SH-SY5Y (cell line): Measurements from ENCODE around the gene ADPRS.

Source experiments
- GATA2 ChIP-seq: IDR thresholded peaks from 2 replicates; pipeline ENCODE4 v1.6.1; 2011; ENCODE audit warnings: mild to moderate bottlenecking, low read depth, low read length
- GATA3 ChIP-seq: IDR thresholded peaks from 2 replicates; pipeline ENCODE4 v1.6.1; 2011; ENCODE audit warnings: low read depth, mild to moderate bottlenecking, low read length, moderate library complexity

Gene ADPRS

DNA sequence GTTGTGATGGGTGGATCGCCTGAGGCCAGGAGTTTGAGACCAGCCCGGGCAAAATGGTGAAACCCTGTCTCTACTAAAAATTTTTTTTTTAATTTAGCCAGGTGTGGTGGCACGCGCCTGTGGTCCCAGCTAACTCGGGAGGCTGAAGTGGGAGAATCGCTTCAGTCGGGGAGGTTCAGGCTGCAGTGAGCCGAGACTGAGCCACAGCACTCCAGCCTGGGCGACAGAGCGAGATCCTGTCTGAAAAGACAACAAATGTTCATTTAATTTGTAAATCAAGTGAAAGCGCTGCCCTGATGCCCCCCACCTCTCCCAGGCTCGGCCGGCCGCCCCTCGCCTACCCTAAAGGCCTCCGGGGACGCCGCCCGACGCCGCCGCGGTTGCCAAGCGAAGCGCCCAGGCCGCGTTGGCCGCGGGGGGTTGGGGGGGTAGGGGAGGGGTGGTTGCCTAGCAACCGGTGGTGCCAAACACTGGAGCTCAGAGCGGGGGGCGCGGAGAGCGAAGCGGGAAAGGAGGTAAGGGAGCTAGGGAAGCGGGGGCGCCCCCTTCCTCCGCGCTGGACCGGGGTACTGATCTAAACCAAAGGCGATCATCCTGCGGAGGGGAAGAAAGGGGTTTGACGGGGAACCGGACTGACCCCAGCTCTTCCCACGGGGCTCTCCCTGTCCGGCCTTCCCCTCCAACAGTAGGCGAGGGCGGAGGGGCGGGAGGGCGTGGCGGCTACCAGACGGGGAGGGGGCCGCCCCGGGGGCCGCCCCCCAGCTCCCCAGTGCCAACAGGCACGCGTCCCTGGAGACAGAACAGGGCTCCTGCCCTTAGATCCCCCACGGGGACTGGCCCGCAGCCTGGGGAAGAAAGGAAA lies 4.8 kb upstream of the ADPRS start, which contains the start of gene TEKT2:
TSS of gene TEKT2 (plus strand) at position 460 of the 862 bp plus-strand sequence. CDS start 828 bp downstream, outside the sequence.
- TF ChIP-seq GATA3 (no peak), GATA2 (no peak)

DNA sequence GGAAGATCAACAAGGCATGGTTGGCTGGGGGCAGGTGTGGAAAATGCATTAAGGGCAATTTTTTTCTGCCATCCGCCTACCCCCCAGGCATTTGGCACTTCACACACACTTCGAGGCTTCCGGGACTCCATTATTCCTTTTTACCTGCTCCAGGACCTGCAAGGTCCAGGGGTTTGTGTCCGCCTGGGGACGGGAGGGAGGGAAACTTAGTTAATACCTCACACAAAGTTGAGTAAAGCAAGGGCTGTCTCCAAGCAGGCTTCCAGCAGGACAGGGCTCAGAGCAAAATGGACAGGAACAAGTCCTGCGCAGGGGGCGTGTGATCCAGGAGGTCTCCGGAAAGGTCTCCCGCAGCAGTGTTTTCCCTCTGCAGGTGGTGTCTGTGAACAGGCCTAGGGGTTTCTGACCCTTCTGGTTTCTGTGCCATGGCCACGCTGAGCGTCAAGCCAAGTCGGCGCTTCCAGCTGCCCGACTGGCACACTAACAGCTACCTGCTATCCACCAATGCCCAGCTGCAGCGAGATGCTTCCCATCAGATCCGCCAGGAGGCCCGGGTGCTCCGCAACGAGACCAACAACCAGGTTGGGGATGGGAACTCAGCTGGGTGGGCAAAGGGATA lies 4.1 kb upstream of the ADPRS start:
- TF ChIP-seq GATA3 (no peak), GATA2 (no peak)

DNA sequence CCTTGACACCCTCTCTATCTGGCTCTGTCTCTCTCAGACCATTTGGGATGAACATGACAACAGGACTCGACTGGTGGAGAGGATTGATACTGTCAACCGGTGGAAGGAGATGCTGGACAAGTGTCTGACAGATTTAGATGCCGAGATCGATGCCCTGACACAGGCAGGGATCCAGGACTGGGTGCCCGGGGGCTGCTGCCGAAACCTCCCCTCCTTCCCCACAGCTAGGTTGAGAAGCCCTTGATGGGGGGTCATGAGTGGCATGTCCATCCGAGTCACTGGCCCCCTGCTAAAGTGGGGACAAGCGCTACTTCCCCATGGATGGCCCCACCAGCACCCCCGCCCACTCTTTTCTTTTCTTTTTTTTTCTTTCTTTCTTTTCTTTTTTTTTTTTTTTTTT lies 3.6 kb upstream of the ADPRS start:
- TF ChIP-seq GATA2 (no peak), GATA3 (no peak)

DNA sequence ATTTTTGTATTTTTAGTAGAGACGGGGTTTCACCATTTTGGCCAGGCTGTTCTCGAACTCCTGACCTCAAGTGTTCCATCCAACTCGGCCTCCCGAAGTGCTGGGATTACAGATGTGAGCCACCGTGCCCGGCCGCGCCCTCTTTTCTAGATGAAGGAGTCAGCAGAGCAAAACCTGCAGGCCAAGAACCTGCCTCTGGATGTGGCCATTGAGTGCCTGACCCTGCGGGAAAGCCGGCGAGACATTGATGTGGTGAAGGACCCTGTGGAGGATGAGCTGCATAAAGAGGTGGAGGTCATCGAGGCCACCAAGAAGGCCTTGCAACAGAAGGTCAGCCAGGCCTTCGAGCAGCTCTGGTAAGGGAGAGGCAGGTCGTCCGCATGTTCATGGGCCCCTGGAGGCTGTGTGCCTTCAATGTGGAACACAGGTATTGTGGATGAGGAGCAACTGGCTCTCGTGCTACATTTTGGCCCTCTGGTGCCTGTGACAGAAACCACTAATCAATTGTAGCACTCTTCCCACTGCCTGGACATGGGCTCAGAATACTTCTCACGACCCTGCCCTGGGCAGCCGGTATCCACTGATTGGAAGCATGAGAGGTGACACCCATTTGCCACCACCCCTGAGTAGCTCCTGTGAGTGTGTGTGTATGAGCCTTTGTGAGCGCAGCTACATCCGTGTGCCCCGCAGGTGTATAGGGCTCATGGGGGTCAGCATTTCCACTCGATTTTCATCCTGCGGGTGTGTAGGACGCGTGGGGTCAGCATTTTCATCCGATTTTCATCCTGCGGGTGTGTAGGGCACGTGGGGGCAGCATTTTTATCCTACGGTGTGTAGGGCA lies 2.8 kb upstream of the ADPRS start:
- TF ChIP-seq GATA2 (no peak), GATA3 (no peak)

DNA sequence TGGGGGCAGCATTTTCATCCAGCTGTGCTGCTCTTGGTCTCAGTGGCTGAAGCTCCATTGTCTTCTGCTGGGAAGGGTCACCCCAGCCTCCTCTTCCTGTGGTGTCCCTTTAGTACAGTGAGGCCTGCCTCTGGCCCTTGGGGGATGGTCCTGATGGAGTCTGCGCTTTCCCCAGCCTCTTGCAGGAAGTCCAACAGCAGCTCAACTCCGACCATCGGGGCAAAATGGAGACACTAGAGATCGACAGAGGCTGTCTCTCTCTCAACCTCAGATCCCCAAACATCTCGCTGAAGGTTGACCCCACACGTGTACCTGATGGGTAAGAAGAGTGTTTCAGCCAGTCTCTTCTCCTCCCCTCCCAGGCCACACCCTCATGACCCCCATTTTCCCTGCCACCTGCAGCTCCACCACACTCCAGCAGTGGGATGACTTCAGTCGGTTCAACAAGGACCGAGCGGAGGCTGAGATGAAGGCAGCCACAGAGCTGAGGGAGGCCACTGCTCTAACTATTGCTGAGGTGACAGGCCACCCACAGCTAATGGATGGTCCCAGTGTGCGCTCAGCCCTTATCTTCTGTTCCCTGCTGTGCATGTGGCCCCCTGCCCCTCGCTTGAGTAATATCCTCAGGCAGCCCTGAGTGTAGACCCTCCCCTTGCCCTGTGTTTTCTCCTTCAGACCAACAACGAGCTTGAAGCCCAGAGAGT lies 2.0 kb upstream of the ADPRS start:
- TF ChIP-seq GATA2 = no peak
- no peak for TF ChIP-seq GATA3

DNA sequence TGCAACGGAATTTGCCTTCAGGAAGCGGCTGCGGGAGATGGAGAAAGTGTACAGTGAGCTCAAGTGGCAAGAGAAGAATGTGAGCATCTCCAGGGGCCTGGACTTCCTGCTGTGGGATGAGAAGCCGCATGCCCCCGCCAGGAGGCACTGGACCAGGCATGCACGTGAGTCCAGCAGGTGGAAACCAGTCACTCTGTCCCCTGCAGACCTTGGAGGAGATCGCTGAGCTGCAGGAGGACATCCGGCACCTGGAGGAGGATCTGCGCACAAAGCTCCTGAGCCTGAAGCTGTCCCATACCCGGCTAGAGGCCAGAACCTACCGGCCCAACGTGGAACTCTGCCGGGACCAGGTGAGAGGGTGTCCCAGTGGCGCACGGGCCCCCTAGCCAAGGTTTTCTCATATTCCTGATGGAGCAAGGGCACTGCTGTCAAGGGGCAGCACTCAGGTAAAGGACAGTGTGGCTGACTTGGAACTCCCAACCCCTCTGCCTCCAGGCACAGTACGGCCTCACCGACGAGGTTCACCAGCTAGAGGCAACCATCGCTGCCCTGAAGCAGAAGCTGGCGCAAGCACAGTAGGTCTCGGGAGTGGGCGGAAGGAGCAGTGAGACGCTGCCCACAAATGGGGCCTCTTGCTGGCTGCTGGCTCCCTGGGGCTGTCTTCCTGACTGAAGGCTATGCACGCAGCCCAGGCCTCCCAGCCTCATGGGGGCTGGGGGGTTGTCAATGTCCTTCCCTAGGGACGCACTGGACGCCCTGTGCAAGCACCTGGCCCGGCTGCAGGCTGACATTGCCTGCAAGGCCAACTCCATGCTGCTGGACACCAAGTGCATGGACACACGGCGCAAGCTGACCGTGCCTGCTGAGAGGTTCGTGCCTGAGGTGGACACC lies 1.2 kb upstream of the ADPRS start:
- TF ChIP-seq GATA3 (no peak), GATA2 (no peak)

DNA sequence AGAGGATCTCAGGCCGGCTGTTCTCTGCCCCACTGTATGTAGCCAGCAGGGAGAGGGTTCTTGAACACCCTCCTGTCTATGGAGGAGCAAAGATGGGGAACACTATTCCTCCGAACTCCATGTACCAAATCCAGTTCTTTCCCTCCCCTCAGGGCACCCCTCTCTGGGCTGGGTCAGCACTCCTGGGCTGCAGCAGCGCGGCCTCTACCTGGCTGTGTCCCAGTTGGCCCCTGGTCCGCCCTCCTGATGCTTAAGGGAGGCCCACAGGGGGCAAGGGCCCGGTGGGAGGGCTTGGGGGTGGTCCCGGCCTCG lies 471 bp upstream of the ADPRS start:
- no peak for TF ChIP-seq GATA3
- TF ChIP-seq GATA2 = no peak

DNA sequence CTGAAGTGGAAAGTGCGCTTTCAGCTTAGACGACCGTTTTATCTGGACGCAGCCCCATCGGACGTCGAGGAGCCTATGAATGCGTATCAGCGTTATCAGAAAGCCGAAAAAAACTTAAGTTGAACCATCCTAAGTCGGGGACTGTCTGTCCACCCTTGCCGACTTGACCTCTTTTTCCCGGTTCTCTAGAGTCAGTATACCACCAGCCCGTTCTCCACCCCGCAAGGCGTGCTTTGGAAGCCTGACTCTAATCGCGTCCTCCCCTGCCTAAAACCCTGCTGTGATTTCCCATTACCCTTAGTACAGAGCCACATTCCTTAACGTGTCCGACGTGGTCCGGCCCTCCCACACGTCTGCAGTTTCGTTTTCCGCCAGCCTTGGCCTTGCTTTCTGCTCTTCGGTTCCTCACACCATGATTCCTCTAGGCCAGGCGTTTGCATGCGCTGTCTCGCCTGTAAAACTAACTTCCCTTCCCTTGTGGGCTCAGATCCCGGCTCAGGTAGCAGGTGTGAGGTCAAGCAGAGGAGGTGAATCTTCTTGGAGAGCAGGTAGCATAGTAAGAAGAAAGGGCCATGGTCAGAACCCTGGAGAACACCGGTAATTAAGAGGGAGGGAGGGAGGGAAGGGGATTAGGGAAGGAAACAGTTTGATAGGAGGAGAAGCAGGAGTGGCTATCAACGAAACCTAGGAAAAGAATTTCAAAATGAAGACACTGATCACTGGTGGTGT lies 865 bp downstream of the ADPRS start:
- TF ChIP-seq GATA2 (no peak), GATA3 (no peak)

DNA sequence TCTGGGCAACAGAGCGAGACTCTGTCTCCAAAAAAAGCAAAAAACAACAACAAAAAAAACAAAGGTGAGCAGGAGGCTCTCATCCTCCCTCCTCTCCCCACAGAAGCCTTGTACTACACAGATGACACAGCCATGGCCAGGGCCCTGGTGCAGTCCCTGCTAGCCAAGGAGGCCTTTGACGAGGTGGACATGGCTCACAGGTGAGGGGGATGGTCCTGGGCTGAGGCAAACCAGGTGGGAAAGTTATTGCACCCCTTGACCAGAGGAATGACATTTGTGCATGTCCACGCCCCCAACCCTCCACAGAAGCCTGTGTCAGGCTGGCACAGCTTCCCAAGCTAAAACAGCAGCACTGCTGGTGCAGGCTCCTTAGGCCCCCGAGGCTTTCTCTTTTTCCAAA lies 2.4 kb downstream of the ADPRS start:
- TF ChIP-seq GATA2 (no peak), GATA3 (no peak)

DNA sequence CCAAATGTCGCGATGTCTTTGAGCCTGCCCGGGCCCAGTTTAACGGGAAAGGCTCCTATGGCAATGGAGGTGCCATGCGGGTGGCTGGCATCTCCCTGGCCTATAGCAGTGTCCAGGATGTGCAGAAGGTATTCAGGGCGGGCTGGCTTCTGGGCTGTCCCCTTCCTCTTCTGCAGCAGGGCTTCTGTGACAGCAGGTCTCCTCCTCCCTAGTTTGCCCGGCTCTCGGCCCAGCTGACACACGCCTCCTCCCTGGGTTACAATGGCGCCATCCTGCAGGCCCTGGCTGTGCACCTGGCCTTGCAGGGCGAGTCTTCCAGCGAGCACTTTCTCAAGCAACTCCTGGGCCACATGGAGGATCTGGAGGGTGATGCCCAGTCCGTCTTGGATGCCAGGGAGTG lies 3.0 kb downstream of the ADPRS start:
- no peak for TF ChIP-seq GATA3
- no peak for TF ChIP-seq GATA2

DNA sequence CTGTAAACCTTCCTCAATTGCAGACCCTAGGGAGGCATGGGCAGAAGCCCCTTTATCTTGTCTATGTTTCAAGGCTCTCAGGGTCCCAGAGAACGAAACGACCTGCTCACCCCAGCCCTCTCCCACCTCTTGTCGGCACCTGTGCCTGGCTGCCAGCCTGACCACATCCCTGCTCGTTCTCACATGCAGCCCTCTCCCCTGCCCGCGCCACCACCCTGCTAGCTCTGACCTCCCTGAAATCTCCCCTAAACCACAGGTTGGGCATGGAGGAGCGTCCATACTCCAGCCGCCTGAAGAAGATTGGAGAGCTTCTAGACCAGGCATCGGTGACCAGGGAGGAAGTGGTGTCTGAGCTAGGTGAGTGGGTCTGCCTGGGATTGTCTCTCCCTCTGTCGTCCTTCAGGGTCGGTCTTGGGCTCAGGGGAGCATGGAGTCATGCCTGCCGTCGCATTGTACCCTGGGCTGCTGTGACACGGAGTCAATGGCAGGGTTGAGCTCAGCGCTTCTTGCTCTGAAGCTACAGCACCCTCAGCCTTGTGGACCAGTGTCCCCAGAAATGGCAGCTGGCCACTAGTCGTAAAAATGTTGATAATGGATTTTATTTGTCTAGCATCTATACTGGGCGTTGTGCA lies 3.6 kb downstream of the ADPRS start:
- TF ChIP-seq GATA3 = no peak
- TF ChIP-seq GATA2 = no peak

DNA sequence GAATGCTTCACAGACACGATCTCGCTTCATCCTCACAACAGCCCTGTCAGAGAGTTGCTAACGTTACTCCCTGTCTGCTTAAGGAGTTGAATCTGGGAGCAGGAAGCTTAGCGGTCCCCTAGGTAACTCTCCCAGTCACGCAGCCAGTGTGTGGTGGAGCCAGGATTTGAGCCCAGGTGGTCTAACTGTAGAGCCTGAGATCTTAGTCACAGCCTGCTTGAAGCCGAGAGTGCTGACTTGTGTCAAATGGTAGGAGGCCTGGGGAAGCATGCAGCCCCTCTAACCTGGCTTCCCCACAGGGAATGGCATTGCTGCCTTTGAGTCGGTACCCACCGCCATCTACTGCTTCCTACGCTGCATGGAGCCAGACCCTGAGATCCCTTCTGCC lies 4.1 kb downstream of the ADPRS start:
- TF ChIP-seq GATA2 = no peak

DNA sequence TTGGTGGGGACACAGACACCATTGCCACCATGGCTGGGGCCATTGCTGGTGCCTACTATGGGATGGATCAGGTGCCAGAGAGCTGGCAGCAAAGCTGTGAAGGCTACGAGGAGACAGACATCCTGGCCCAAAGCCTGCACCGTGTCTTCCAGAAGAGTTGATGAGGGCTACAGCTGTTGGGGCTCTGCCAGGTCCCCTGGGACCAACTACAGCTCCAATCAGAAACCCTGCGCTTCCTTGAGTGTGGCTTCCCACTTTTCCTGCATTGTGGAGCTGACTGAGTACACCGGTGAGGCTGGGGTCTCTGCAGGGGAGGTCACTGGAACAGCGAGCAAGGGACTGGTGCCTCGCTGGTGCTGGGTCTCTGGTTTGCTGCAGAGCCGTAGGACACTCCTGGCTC lies 4.5 kb downstream of the ADPRS start:
- TF ChIP-seq GATA2 (no peak), GATA3 (no peak)
